ENCODE measurements around the gene MYL6. TPM values are rescaled to one million over a fixed set of nuclear protein-coding genes. Genes with fewer than 3 reads are reported as not detected.

The MYL6 gene
- 108 and 118 TPM in 2 replicates for total RNA-seq (2013; cell fraction: nucleolus; rRNA removed)
- total RNA-seq (2014; rRNA removed) (1,128 and 1,250 TPM in 2 replicates), total RNA-seq (2014; rRNA removed; fragmentation: Illumina TruSeq; extraction: Trizol) (1,571 and 1,613 TPM in 2 replicates), total RNA-seq (2021) (1,000 and 1,003 TPM in 2 replicates), polyA plus RNA-seq (2011; rRNA removed) (2,085 and 2,088 TPM in 2 replicates), polyA plus RNA-seq (2014; fragmentation: Illumina TruSeq; extraction: Trizol) (1,228 and 1,402 TPM in 2 replicates), polyA plus RNA-seq (2014; fragmentation: Nextera tagmentation; extraction: Ambion mirVana) (1,000 to 10,000 TPM; 3,206 to 4,116 TPM), polyA plus RNA-seq (2014; rRNA removed) (1,169 and 1,187 TPM in 2 replicates), polyA plus RNA-seq (2016; fragmentation: Nextera tagmentation; extraction: Ambion mirVana) (1,000 to 10,000 TPM; 2,172 to 2,412 TPM), polyA minus RNA-seq (2011; rRNA and poly(A)+ RNA removed) (355 and 360 TPM in 2 replicates), Bru-seq, nascent RNA (percentile 98 among the genes with signal in this experiment), BruChase-seq, experiment 1, labeled RNA remaining after a 6-hour chase (percentile 98 among the genes with signal in this experiment), BruChase-seq, experiment 2, labeled RNA remaining after a 2-hour chase (percentile 96 among the genes with signal in this experiment)
- polyA plus RNA-seq (2011; ENCODE audit: low read depth) = 1,713 TPM
- 1,611 and 1,625 TPM in 2 replicates for polyA plus RNA-seq (2011; cell fraction: cytosol; rRNA removed)
- polyA plus RNA-seq (2011; cell fraction: nucleus; rRNA removed) = 932 and 1,124 TPM in 2 replicates
- 940 and 1,094 TPM in 2 replicates for polyA plus RNA-seq (2012)
- 115 and 135 TPM in 2 replicates for polyA minus RNA-seq (2011; cell fraction: cytosol; rRNA and poly(A)+ RNA removed)
- polyA minus RNA-seq (2011; cell fraction: nucleus; rRNA and poly(A)+ RNA removed) = 233 and 287 TPM in 2 replicates
- long read RNA-seq, experiment 1, transcript MYL6-218 (7 exons, 901 nt) = minor isoform, 6 of 517 reads
- long read RNA-seq, experiment 1, transcript MYL6-211 (5 exons, 528 nt) = minor isoform, 5 of 517 reads
- long read RNA-seq, experiment 1, transcript MYL6-207 (6 exons, 655 nt) = major isoform, 425 of 517 reads
- long read RNA-seq, experiment 1, partial matches to known transcripts = 58 of 517 reads
- long read RNA-seq, experiment 1, other reads (novel, unspliced or antisense) = 19 of 517 reads
- long read RNA-seq, experiment 2, transcript MYL6-218 (7 exons, 901 nt) = minor isoform, 23 of 1,844 reads
- long read RNA-seq, experiment 2, transcript MYL6-211 (5 exons, 528 nt) = minor isoform, 18 of 1,844 reads
- long read RNA-seq, experiment 2, transcript MYL6-207 (6 exons, 655 nt) = major isoform, 1,671 of 1,844 reads
- long read RNA-seq, experiment 2, partial matches to known transcripts = 75 of 1,844 reads
- long read RNA-seq, experiment 2, other reads (novel, unspliced or antisense) = 50 of 1,844 reads

DNA sequence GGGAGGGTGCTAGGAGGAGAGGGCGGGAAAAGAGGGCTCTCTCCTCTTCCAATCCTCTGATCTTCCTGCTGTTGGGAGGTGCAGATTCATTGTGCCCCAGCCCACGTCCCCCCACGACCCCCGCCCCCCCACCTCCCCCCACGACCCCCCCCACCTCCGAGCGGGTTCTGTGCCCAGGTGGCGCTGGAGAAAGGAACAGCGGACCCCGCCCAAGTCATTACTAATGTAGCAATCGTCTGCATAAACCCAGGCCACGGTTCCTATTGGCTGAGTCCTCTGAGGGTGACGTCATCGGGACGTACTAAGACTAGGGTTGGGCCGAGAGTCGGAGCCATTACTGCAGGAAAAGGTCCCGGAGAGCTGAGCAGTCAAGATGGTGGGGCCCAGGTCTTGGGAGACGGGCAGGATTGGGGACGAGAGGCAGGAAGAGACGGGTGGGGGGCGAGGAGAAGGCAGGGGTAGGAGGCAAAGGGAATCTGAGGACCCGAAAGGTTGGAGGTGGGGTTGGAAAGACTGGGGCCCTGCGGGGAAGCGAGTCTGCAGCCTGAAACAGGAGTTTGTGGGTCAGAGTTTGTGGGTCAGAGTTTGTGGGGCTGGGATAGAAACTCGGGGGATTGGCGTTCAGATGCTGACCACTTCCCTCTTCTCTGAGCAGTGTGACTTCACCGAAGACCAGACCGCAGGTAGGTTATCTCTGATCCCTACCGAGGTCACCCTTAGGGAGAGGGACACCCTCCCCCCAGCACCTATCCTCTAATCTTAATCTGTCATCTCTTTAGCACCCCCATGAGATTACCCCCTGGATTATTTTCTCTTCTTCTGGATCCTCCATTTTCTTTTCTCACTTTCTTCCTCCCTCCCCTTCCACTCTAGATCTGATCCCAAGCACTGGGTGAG is at the start of gene MYL6:
Gene MYL6 (plus strand): TSS at position 331 of the 897 bp plus-strand sequence. CDS start 43 bp downstream, at position 374.
- peak; percentile 99 for FAIRE-seq
- 0% methylated on average over 27 of the region's 30 CpGs for WGBS (ENCODE audit: insufficient coverage, insufficient replicate concordance, low lambda C conversion rate, missing lambda C conversion rate)
- ChIA-PET POLR2A (interaction anchor here (0.6 to 2.5 kb wide), 14 partner anchors 14 to 1095 kb away, joined by 3 to 19 read pairs (median 4); partner anchors contain the start of genes ESYT1, PA2G4, RAB5B and RNF41), SMC1A (ENCODE audit: uncharacterized antibody, unreplicated experiment) (interaction anchor here (1.0 to 2.4 kb wide), 4 partner anchors 29 to 33 kb away, joined by 3 to 12 read pairs (median 6); partner anchors contain the start of genes ESYT1 and SMARCC2), CTCF (interaction anchor here (0.8 to 2.2 kb wide), 9 partner anchors 14 to 306 kb away, joined by 4 to 13 read pairs (median 4); partner anchors contain the start of genes ESYT1 and SMARCC2), RAD21 (ENCODE audit: unreplicated experiment) (interaction anchor here (1.2 to 2.8 kb wide), 7 partner anchors 18 to 63 kb away, joined by 3 to 18 read pairs (median 5); partner anchors contain the start of genes ESYT1, RNF41, SMARCC2 and ZC3H10)
- H3K4me1 ChIP-seq (ENCODE audit: control insufficient read depth, insufficient read depth, low read length) = peaks cover 24% of the 10 kb centered on the region
- H3K9me3 ChIP-seq (replicated peaks; ENCODE audit: control insufficient read depth, insufficient read depth, low read length) = no peaks in the 10 kb centered on the region
- BruUV-seq (replicated peaks) = no TSS peak
- peaks cover 41% of the 10 kb centered on the region for H3K79me2 ChIP-seq (ENCODE audit: control insufficient read depth, insufficient read depth, low read length)
- in situ Hi-C loops (cut with MboI) (no loop called here), intact Hi-C loops (cut with micrococcal nuclease; ENCODE audit: unreplicated experiment) (loop anchor here (2.0 kb wide), 1 partner anchor 31 kb away; the partner anchor contains the start of gene SMARCC2)
- peak within 1 kb of the TSS; percentile 89 for H3K9ac ChIP-seq (ENCODE audit: control insufficient read depth, insufficient read depth, low read length)
- ATAC-seq = peak; percentile 87
- H3K4me2 ChIP-seq (ENCODE audit: control insufficient read depth, insufficient read depth) = peak within 1 kb of the TSS; percentile 98
- H3K27me3 ChIP-seq (replicated peaks in 1 of 2; ENCODE audit: control insufficient read depth in 2 of 2, insufficient read depth in 2 of 2, low read length in 1 of 2) = no peaks in the 10 kb centered on the region
- H3K27ac ChIP-seq (ENCODE audit: control insufficient read depth, insufficient read depth) = peak within 1 kb of the TSS; percentile 91
- DNase-seq (ENCODE audit: low read depth, low spot score) = peak; percentile 88
- peak within 1 kb of the TSS; percentile 71 for H2AFZ ChIP-seq (ENCODE audit: control insufficient read depth, low read depth, low read length)
- peak within 1 kb of the TSS; percentile 90 for H3K4me3 ChIP-seq
- H4K20me1 ChIP-seq (ENCODE audit: control insufficient read depth, insufficient read depth) = no peaks in the 10 kb centered on the region
- peaks cover 23 to 28% of the 10 kb centered on the region in 2 experiments for H3K36me3 ChIP-seq (ENCODE audit: control insufficient read depth in 2 of 2, insufficient read depth in 2 of 2, low read length in 1 of 2)
- peak; percentile 99 for TF ChIP-seq POLR2AphosphoS2 (IDR thresholded peaks at IDR 0.05; ENCODE audit: low read depth, low read length)
- TF ChIP-seq, protein P1, sequence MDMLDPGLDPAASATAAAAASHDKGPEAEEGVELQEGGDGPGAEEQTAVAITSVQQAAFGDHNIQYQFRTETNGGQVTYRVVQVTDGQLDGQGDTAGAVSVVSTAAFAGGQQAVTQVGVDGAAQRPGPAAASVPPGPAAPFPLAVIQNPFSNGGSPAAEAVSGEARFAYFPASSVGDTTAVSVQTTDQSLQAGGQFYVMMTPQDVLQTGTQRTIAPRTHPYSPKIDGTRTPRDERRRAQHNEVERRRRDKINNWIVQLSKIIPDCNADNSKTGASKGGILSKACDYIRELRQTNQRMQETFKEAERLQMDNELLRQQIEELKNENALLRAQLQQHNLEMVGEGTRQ (IDR thresholded peaks at IDR 0.05; ENCODE audit: borderline replicate concordance, low read depth, low read length) = no peak
- peak; percentile 99 for TF ChIP-seq PML (IDR thresholded peaks at IDR 0.05; ENCODE audit: low read length)
- no peak for TF ChIP-seq CHD1 (IDR thresholded peaks at IDR 0.05; ENCODE audit: low read depth, low read length)
- TF ChIP-seq SMAD1 (IDR thresholded peaks at IDR 0.05; ENCODE audit: low read depth, partially characterized antibody) = peak; percentile 93
- no peak for TF ChIP-seq KDM1A (IDR thresholded peaks at IDR 0.05; ENCODE audit: borderline replicate concordance)
- TF ChIP-seq, protein P2, sequence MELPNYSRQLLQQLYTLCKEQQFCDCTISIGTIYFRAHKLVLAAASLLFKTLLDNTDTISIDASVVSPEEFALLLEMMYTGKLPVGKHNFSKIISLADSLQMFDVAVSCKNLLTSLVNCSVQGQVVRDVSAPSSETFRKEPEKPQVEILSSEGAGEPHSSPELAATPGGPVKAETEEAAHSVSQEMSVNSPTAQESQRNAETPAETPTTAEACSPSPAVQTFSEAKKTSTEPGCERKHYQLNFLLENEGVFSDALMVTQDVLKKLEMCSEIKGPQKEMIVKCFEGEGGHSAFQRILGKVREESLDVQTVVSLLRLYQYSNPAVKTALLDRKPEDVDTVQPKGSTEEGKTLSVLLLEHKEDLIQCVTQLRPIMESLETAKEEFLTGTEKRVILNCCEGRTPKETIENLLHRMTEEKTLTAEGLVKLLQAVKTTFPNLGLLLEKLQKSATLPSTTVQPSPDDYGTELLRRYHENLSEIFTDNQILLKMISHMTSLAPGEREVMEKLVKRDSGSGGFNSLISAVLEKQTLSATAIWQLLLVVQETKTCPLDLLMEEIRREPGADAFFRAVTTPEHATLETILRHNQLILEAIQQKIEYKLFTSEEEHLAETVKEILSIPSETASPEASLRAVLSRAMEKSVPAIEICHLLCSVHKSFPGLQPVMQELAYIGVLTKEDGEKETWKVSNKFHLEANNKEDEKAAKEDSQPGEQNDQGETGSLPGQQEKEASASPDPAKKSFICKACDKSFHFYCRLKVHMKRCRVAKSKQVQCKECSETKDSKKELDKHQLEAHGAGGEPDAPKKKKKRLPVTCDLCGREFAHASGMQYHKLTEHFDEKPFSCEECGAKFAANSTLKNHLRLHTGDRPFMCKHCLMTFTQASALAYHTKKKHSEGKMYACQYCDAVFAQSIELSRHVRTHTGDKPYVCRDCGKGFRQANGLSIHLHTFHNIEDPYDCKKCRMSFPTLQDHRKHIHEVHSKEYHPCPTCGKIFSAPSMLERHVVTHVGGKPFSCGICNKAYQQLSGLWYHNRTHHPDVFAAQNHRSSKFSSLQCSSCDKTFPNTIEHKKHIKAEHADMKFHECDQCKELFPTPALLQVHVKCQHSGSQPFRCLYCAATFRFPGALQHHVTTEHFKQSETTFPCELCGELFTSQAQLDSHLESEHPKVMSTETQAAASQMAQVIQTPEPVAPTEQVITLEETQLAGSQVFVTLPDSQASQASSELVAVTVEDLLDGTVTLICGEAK (IDR thresholded peaks at IDR 0.05; ENCODE audit: borderline replicate concordance) = no peak; the same call in 1 of the 2 replicates
